B cell (primary cell): Measurements from ENCODE around the gene FTSJ3.

ENCODE experiments used
- CTCF ChIP-seq: fragments of 200-600 bp; IDR thresholded peaks from one replicate; pipeline ENCODE4 v1.8.0; 2022; ENCODE audit warnings: antibody characterized with exemption, mild to moderate bottlenecking
- EZH2 ChIP-seq: IDR thresholded peaks from 2 replicates; pipeline ENCODE4 v1.6.1; 2012; ENCODE audit warnings: borderline replicate concordance, low read depth, mild to moderate bottlenecking, moderate library complexity, low read length; ENCODE audit not compliant: insufficient read depth, poor library complexity, severe bottlenecking

- TF ChIP-seq CTCF (no peak), EZH2 (no peak)
These were observed 10.6 kb upstream of the FTSJ3 start for GRCh38 chr17:63837962-63838600.
